Mesothelial cell of epicardium (in vitro differentiated cells): ENCODE data around the gene EML1. TPM values are rescaled to one million over a fixed set of nuclear protein-coding genes. Genes with fewer than 3 reads are reported as not detected.

Source experiments
- DNase-seq, 2 experiments: peaks; one replicate each; pipeline ENCODE4 v3.0.0; 2021; ENCODE audit warnings: low spot score in 2 of 2; ENCODE audit not compliant: unreplicated experiment in 2 of 2
- H3K27ac Mint-ChIP-seq: 2 replicates; pipeline ENCODE4 v1.8.0; 2021; ENCODE audit warnings: mixed read lengths
- H3K27me3 Mint-ChIP-seq: 2 replicates; pipeline ENCODE4 v1.8.0; 2021; ENCODE audit warnings: low read depth, mixed read lengths
- H3K36me3 Mint-ChIP-seq: 2 replicates; pipeline ENCODE4 v1.8.0; 2021; ENCODE audit warnings: mixed read lengths
- H3K4me1 Mint-ChIP-seq: 2 replicates; pipeline ENCODE4 v1.8.0; 2021; ENCODE audit warnings: mixed read lengths
- H3K4me3 Mint-ChIP-seq: 2 replicates; pipeline ENCODE4 v1.8.0; 2021; ENCODE audit warnings: mild to moderate bottlenecking, moderate library complexity, mixed read lengths
- H3K9me3 Mint-ChIP-seq: 2 replicates; pipeline ENCODE4 v1.8.0; 2021; ENCODE audit warnings: mixed read lengths
- total RNA-seq: library from RNA; stranded (reverse); gene quantifications from 3 replicates; pipeline ENCODE4 v1.2.1, GENCODE V29; 2021
- TF ChIP-seq, protein P1 (sequence below): fragments of 200-600 bp; sonication (generic); IDR thresholded peaks from one replicate; pipeline ENCODE4 v1.5.0; 2021; ENCODE audit warnings: antibody characterized with exemption; ENCODE audit not compliant: unreplicated experiment

Gene EML1
- total RNA-seq, 1 donor from 2014 or later = 18.9 TPM

DNA sequence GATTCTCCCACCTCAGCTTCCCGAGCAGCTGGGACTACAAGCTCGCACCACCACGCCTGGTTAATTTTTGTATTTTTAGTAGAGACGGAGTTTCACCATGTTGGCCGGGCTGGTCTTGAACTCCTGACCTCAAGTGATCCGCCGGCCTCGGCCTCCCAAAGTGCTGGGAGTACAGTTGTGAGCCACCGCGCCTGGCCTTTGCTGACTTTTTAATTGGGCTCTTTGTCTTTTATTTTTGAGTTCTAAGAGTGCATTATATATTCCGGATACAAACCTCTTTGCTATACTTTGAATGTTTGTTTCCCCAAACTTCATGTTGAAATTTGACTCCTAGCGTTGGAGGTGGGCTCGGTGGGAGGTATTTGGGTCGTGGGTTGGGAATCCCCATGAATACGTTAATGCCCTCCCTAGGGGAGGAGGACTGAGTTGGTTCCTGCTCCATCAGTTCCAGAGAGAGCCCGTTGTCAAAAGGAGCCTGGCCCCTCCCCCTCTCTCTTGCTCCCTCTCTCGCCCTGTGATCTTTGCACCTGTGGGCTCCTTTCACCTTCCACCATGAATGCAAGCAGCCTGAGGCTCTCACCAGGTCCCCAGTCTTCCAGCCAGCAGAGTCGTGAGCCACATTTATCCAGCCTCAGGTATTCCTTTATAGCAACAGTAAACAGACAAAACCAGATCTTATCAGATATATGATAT, 168.8 kb downstream of the EML1 start:
- H3K36me3 Mint-ChIP-seq = no peaks in the 10 kb centered on the region
- H3K9me3 Mint-ChIP-seq = no peaks in the 10 kb centered on the region
- peaks cover 16% of the 10 kb centered on the region for H3K27me3 Mint-ChIP-seq
- H3K4me3 Mint-ChIP-seq = no peak overlapping the region
- TF ChIP-seq, protein P1, sequence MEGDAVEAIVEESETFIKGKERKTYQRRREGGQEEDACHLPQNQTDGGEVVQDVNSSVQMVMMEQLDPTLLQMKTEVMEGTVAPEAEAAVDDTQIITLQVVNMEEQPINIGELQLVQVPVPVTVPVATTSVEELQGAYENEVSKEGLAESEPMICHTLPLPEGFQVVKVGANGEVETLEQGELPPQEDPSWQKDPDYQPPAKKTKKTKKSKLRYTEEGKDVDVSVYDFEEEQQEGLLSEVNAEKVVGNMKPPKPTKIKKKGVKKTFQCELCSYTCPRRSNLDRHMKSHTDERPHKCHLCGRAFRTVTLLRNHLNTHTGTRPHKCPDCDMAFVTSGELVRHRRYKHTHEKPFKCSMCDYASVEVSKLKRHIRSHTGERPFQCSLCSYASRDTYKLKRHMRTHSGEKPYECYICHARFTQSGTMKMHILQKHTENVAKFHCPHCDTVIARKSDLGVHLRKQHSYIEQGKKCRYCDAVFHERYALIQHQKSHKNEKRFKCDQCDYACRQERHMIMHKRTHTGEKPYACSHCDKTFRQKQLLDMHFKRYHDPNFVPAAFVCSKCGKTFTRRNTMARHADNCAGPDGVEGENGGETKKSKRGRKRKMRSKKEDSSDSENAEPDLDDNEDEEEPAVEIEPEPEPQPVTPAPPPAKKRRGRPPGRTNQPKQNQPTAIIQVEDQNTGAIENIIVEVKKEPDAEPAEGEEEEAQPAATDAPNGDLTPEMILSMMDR = no peak
- no peak for DNase-seq
- H3K4me1 Mint-ChIP-seq = peaks cover 3% of the 10 kb centered on the region
- H3K27ac Mint-ChIP-seq = no peak overlapping the region

DNA sequence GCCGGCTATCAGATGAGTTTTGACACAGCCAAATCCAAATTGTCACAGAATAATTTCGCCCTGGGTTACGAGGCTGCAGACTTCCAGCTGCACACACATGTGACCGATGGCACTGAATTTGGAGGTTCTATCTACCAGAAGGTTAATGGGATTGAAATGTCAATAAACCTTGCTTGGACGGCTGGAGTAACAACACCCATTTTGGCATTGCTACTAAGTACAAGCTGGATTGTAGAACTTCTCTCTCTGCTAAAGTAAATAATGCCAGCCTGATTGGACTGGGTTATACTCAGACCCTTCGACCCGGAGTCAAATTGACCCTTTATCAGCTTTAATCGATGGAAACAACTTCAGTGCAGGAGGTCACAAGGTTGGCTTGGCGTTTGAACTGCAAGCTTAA, 171.8 kb downstream of the EML1 start:
- no peaks in the 10 kb centered on the region for H3K9me3 Mint-ChIP-seq
- no peak overlapping the region for H3K27ac Mint-ChIP-seq
- no peak overlapping the region for H3K4me3 Mint-ChIP-seq
- H3K27me3 Mint-ChIP-seq = peaks cover 7% of the 10 kb centered on the region
- TF ChIP-seq, protein P1 = no peak
- H3K4me1 Mint-ChIP-seq = peaks cover 12% of the 10 kb centered on the region
- H3K36me3 Mint-ChIP-seq = no peaks in the 10 kb centered on the region
- DNase-seq = no peak

DNA sequence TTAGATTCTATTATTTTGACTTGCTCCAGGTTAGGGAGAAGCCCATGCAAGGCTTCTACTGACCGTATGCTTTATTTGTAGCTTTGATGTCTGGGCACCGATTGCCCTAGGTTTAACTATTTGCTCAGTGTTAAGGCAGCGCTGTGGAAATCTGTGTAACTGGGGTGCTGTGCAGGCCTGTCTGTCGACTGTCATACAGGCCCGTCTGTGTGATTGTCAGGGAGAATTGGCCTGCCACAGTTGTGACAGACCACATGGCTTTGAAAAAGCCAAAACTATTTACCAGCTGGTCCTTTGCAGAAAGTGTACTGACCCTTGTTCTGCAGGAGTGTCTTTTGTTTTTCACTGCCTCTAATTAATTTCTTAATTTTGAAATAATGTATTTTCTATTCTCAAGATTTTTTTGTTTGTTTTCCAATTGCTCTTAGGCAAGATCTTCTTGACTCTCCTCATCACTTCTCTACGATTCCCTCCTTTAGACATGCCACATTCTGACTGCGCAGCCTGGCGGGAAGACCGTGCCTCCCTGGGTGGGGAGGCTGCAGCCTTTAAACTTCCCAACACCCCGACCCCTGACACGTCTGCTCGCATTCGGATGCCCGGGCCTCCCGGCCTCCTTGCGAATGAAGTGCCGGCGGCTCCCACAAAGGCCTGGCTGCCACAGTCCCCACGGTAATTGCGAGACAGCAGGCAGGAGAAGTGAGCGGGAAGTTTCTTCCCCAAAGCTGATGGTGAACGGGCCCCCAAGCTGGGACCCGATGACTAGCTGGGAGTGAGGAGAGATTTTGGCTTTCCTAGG, 173.0 kb downstream of the EML1 start:
- Mint-ChIP-seq H3K4me1 (peaks cover 15% of the 10 kb centered on the region), H3K4me3 (no peak overlapping the region), H3K9me3 (no peaks in the 10 kb centered on the region), H3K27ac (no peak overlapping the region), H3K27me3 (no peaks in the 10 kb centered on the region), H3K36me3 (no peaks in the 10 kb centered on the region)
- TF ChIP-seq, protein P1 = no peak
- no peak for DNase-seq

DNA sequence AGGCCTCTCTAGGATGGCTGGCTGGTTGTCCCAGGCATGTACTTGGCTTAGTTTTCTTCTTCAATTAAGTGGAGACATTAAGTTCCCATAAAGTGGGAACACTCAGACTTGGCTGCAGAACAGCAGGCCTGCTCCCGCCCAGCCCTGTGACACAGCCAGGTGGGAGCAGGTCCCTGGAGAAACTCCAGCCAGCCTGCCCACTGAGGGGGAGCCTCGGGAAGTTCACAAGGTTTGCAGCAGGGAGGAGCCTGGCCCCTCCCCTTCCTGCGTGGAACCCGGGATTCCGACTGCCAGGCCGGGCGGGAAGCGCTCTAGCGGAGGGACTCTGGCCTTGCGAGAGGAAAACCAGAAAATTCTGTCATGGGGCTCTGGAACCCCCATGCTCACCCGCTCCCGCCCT, 173.7 kb downstream of the EML1 start:
- Mint-ChIP-seq H3K4me3 (no peak overlapping the region), H3K36me3 (no peaks in the 10 kb centered on the region), H3K27ac (no peak overlapping the region), H3K27me3 (no peaks in the 10 kb centered on the region), H3K9me3 (no peaks in the 10 kb centered on the region), H3K4me1 (peaks cover 15% of the 10 kb centered on the region)
- DNase-seq = no peak
- TF ChIP-seq, protein P1 = no peak

DNA sequence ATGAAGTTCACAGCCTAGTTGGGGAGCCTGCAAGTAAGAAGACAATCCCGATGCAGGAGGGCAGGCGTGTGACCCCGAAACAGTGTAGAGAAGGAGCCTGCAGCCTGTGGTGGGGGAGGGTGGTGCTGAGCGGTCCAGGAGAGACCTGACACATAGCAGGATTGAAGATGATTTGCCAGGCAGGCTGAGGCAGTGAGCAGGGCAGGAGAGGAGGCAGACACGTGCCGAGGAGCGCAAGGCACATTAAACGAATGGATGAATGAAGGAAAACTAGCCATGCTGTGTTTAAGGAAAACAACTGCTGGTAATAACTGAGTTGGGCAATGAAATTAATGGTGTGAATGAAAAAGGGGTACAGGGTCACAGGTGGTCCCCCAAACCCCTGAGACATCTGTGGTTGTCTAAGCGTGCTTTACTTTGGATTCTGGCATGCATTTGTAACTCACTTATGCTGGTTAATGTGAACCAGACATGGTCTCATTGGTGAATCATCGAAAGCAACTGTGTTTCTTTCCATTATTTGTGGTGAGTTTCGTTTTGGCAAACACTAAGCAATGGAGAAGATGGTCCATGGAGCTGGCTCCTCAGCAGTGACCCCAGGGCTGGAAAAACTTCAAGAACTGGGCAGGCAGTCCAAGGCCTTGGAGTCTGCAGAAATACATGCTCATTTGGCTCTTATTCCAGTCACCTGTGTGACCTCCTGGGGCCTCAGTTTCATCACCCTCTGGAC, 175.1 kb downstream of the EML1 start:
- no peak for DNase-seq
- Mint-ChIP-seq H3K27me3 (no peaks in the 10 kb centered on the region), H3K27ac (peak overlapping the region; percentile 4), H3K36me3 (peaks cover 6% of the 10 kb centered on the region), H3K4me1 (peaks cover 23% of the 10 kb centered on the region), H3K4me3 (no peak overlapping the region), H3K9me3 (peaks cover 4% of the 10 kb centered on the region)
- TF ChIP-seq, protein P1 = no peak
